Activated CD8-positive, alpha-beta memory T cell treated with anti-CD3 and anti-CD28 coated beads, Interleukin-2, amount 50 U/mL, for 4 hours (primary cell): ENCODE measurements around the gene TXNL4A.
"Not testable (repeated sequence)": the region's sequence is repeated elsewhere in the genome, so short reads cannot be mapped to it uniquely, and the experiment has no call there.

Source experiments
- DNase-seq: peaks from one replicate; pipeline ENCODE4 v3.0.0-alpha.2; 2020

TXNL4A gene, protein sequence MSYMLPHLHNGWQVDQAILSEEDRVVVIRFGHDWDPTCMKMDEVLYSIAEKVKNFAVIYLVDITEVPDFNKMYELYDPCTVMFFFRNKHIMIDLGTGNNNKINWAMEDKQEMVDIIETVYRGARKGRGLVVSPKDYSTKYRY

GRCh38 chr18:79988451-79989194, at the start of gene TXNL4A:
TXNL4A (minus strand) TSS chr18:79988563; CDS start chr18:79988392, 171 bp downstream.
- DNase-seq, result peak; percentile 88

DNA sequence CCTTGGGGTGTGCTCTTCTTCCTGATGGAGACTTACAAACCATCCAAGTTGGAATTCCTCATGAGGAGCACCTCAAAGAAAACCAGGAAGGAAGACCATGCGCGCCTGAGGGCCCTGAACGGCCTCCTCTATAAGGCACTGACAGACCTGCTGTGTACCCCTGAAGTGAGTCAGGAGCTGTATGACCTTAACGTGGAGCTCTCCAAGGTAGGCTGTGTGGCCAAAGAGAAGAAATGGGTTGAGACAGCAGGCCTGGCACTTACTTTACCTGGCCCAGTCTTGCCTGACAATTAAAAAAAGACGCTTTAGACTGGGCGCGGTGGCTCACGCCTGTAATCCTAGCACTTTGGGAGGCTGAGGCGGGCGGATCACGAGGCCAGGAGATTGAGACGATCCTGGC, 48.9 kb upstream of the TXNL4A start:
- no peak for DNase-seq

GRCh38 chr18:80035997-80036396, 47.6 kb upstream of the TXNL4A start:
- no peak for DNase-seq

DNA sequence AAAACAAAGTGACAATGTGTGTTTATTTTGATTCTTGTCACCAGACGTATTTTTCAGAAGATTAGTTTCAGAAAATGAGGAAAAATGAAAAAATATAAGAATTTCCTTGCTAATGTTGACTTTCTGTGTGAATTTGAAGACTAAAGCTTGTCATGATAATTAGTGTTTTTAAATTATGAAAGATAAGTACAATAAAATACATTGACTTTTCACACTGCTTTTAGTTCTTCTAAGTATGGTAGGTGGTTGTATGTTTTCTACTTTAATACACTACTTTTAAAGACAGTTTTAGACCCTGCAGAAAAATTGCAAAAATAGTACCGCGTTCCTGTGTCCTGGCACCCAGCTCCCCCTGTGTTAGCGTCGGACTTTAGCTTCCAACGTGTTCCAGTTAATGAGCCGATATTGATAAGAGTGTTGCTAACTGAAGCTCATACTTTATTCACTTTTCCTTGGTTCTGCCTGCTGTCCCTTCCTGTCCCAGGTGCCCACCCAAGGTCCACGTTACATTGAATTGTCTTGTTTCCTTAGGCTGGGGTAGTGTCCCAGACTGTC, 46.6 kb upstream of the TXNL4A start:
- DNase-seq, result no peak

DNA sequence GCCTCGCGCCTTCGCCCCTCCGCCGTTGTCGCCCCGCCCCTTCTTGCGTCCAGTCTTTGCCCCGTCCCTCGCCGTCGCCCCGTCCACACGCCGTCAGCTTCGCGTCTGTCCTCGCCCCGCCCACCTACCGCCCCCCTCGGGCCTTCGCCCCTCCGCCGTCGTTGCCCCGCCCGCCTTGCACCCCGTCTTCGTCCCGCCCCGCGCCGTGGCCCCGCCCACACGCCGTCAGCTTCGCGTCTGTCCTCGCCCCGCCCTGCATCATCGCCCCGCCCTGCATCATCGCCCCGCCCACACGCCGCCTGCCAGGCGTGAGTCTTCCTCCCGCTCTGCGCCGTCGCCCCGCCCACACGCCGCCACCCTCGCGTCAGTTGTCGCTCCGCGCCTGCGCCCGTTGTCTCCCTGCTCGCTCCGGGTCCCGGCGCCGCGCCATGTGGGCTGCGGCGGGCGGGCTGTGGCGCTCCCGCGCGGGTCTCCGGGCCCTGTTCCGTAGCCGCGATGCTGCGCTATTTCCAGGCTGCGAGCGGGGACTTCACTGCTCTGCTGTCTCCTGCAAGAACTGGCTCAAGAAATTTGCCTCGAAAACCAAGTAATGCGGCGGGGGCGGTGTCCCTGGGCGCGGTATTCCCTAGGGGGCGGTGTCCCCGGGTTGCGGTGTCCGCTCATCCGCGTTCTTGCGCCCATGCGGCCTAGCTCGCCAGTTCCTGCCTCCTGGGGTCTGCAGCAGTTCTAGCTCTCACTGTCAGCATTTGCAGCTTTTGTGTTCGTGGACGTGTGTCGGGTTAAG, 45.9 kb upstream of the TXNL4A start, which contains the start of gene RBFA:
RBFA (plus strand) TSS at position 367 of the 784 bp plus-strand sequence; CDS start at position 429, 62 bp downstream.
- peak; percentile 100 for DNase-seq

DNA sequence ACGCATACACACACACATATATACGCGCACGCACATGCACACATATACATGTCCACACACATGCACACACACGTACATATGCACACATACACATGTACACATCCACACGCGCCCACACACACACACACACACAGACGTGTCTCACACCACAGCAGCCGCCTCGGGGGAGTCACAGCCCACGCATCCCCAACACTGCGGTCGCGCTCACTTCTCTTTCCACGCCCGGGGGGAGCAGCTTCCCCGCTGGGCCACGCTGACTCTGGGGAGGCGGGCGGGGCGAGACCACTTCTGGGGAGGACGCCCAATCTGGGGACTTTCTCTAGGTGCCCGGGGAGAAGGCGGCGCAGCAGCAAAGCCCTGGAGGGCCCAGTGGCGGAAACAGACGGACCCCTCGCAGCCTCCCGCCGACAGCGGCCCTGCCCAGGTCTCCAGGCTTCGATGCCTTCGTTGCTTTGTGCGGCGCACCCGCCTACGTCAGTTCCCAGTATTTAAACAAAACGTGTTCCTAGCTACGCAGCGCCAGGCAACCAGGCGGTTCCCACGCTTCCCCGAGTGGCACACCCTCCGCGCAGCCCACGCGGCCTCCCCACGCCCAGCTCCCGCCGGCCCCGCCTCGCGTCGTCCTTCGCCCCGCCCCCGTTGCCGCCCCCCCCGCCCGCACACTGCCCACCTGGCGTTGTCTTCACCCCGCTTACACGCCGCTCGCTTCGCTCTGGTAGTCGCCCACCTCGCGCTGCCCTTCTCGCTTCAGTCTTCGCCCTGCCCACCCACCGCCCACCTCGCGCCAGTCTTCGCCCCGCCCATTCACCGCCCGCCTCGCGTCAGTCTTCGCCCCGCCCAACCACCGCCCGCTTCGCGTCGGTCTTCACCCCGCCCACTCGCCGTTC, 45.1 kb upstream of the TXNL4A start:
- DNase-seq, result peak; percentile 86

GRCh38 chr18:80029690-80030089, 41.3 kb upstream of the TXNL4A start:
- no peak for DNase-seq

DNA sequence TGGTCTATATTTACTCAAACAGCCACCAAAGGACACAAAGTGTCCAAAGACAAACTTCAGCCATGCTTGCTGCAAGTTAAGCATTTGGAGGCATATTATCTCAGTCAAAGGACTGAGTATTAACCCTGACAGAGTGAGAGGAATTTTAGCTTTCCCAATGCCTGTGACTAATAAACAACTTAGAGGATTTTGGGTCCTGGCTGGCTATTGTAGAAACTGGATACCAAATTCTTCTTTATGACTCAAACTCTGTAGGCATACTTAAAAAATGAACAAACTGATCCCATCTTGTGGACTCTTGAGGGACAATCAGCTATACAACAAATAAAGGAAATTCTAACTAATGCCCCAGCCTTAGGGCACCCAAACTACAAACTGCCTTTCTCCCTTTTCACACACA, 39.4 kb upstream of the TXNL4A start:
- not testable (repeated sequence) for DNase-seq

DNA sequence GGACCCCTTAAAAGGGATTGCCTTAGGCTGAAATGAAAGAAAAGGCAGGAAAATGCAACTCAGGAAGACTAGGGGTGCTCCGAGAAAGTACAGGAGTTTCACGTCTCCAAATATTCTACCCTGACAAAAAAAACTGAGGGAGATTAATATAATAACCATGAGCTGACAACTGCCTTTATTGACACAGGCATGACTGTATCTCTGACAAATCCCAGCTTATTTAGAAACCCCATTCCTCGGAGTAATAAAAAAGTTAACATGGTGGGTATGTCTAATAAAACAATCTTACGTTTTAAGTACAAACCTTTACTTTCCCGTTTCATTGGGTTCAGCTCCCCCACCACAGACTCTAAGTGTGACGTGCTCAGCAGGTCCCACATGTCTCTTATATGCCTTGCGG, 38.0 kb upstream of the TXNL4A start:
- no peak for DNase-seq

GRCh38 chr18:80023173-80023572, 34.8 kb upstream of the TXNL4A start:
- DNase-seq, result no peak

DNA sequence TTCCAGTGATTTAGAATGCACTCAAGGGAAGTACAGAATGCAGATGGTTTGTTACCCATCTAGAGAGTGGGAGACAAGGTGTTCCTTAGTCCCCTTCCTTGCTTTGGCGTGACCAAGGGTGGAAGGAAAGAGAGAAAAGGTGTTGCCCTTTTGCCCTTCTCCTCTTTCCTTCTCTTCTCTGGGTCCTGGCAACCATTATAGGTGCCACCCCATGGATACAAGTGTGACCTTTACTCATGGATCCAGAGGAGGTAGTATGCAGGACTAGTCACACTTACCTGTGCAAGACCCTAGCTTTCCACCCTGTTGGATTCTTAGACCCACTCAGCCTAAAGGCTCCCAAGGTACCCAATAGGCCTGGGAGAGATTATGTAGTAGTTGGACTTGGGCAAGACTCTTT, 34.2 kb upstream of the TXNL4A start:
- DNase-seq, result no peak

GRCh38 chr18:80012714-80013113, 24.4 kb upstream of the TXNL4A start:
- no peak for DNase-seq

GRCh38 chr18:80011496-80012137, 23.3 kb upstream of the TXNL4A start:
- not testable (repeated sequence) for DNase-seq

- DNase-seq, result no peak
Measured at GRCh38 chr18:80010551-80010906, 22.2 kb upstream of the TXNL4A start.

GRCh38 chr18:80009661-80010550, 21.5 kb upstream of the TXNL4A start:
- DNase-seq, result no peak

DNA sequence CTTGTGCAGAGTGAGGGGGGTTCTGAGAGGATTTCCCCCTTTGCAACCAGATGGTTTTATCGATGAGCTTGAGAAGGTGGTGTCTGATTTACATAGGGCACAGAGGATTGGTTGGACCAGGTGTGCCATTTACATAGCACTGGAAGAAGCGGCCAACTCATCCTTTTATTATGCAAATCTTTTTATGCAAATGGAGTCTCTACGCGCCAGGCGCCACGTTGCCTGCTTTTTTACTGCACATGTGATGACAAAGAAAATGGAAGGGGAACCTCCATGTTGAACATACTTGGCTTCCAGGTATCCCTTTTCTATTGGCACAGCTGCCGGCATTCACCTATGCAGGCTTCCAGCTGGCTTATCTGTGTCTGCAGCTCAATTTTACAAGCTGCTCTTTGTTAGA, 18.4 kb upstream of the TXNL4A start:
- no peak for DNase-seq

- DNase-seq, result no peak
Measured at GRCh38 chr18:80004600-80005342, 16.4 kb upstream of the TXNL4A start.

GRCh38 chr18:80002468-80002867, 14.1 kb upstream of the TXNL4A start:
- no peak for DNase-seq

- DNase-seq, result no peak
Measured at GRCh38 chr18:80000877-80001276, 12.5 kb upstream of the TXNL4A start.

DNA sequence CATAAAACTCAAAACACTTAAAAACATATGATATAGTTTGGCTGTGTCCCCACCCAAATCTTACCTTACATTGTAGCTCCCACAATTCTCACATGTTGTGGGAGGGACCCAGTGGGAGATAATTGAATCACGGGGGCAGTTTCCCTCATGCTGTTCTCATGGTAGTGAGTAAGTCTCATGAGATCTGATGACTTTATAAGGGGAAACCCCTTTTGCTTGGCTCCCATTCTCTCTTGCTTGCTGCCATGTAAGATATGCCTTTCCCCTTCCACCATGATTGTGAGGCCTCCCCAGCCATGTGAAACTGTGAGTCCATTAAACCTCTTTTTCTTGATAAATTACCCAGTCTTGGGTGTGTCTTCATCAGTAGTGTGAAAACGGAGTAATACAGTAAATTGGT, 11.3 kb upstream of the TXNL4A start:
- DNase-seq, result not testable (repeated sequence)
